Activated naive CD4-positive, alpha-beta T cell (primary cell): ENCODE measurements around the gene KCNG2.

ENCODE experiments used
- DNase-seq, 4 experiments: peaks; one replicate each; lab custom pipeline; 2025; lab: John Stamatoyannopoulos, UW

KCNG2 gene

GRCh38 chr18:79823120-79823519 lies 25.4 kb downstream of the KCNG2 start:
- no peak for DNase-seq

GRCh38 chr18:79825913-79826312 lies 28.2 kb downstream of the KCNG2 start:
- no peak for DNase-seq

GRCh38 chr18:79826966-79827365 lies 29.2 kb downstream of the KCNG2 start:
- DNase-seq, result no peak

- no peak for DNase-seq
Measured at GRCh38 chr18:79828258-79828657, 30.5 kb downstream of the KCNG2 start.

GRCh38 chr18:79829136-79829854 lies 31.6 kb downstream of the KCNG2 start:
- no peak for DNase-seq

GRCh38 chr18:79832169-79832568 lies 34.4 kb downstream of the KCNG2 start:
- no peak for DNase-seq

- DNase-seq, result no peak
Measured at GRCh38 chr18:79834834-79835233, 37.1 kb downstream of the KCNG2 start.

GRCh38 chr18:79841936-79842335 lies 44.2 kb downstream of the KCNG2 start:
- no peak for DNase-seq

GRCh38 chr18:79844999-79845563 lies 47.3 kb downstream of the KCNG2 start:
- no peak for DNase-seq

- no peak for DNase-seq
Measured at GRCh38 chr18:79846936-79847557, 49.3 kb downstream of the KCNG2 start.

GRCh38 chr18:79847606-79848293 lies 50.0 kb downstream of the KCNG2 start:
- no peak for DNase-seq

GRCh38 chr18:79848294-79848578 lies 50.5 kb downstream of the KCNG2 start:
- no peak for DNase-seq

- DNase-seq, result no peak
Measured at GRCh38 chr18:79848579-79849327, 51.0 kb downstream of the KCNG2 start.

GRCh38 chr18:79849328-79850207 lies 51.8 kb downstream of the KCNG2 start:
- DNase-seq, result no peak

GRCh38 chr18:79850731-79851130 lies 53.0 kb downstream of the KCNG2 start:
- DNase-seq, result no peak

GRCh38 chr18:79851489-79851888 lies 53.8 kb downstream of the KCNG2 start:
- DNase-seq, result no peak

GRCh38 chr18:79851950-79852349 lies 54.2 kb downstream of the KCNG2 start:
- no peak for DNase-seq

- no peak for DNase-seq
Measured at GRCh38 chr18:79852561-79853302, 55.0 kb downstream of the KCNG2 start.

GRCh38 chr18:79853303-79853992 lies 55.7 kb downstream of the KCNG2 start:
- DNase-seq, result no peak

- DNase-seq, result no peak
Measured at GRCh38 chr18:79853993-79854364, 56.2 kb downstream of the KCNG2 start.
